Gastrocnemius medialis (tissue), 4 donors: Measurements from ENCODE around the gene ATP9B.

Experiments
- CTCF ChIP-seq, 5 experiments: fragments of 450-650 bp in 3 of 5; fragments of 200-600 bp in 2 of 5; sonication (generic) in 2 of 5; IDR thresholded peaks in 4 of 5; conservative IDR thresholded peaks in 1 of 5; 1 replicate in 4 of 5; 2 replicates in 1 of 5; pipeline ENCODE4 v1.5.1; 2016 to 2019; ENCODE audit warnings: antibody characterized with exemption in 5 of 5, mild to moderate bottlenecking in 3 of 5, moderate library complexity in 3 of 5
- POLR2A ChIP-seq, 2 donors: fragments of 450-650 bp; IDR thresholded peaks; one replicate each; pipeline ENCODE4 v1.6.1; 2017; ENCODE audit warnings: antibody characterized with exemption in 2 of 2, mild to moderate bottlenecking in 2 of 2, moderate library complexity in 2 of 2

GRCh38 chr18:79422783-79423165 lies 353.6 kb downstream of the ATP9B start:
- TF ChIP-seq CTCF (IDR thresholded peaks at IDR 0.05 in 4 of 5, conservative IDR thresholded peaks at IDR 0.05 in 1 of 5) (no peak), POLR2A (IDR thresholded peaks at IDR 0.05) (no peak)
